WTC11 (cell line): ENCODE data around the gene CPNE5. TPM values are rescaled to one million over a fixed set of nuclear protein-coding genes. Genes with fewer than 3 reads are reported as not detected.

Source experiments
- ATAC-seq: fragments of 200-7000 bp; cut with Tn5 transposase; 2 replicates; pipeline ENCODE4 v1.10.0; 2021; ENCODE audit warnings: mild to moderate bottlenecking, moderate library complexity
- CTCF ChIA-PET: fragments of 300-600 bp; sonication (Branson Sonifier 250); formaldehyde crosslinking; loops from one replicate; lab custom pipeline; 2021; ENCODE audit warnings: antibody characterized with exemption; lab: Charles Lee
- POLR2A ChIA-PET: fragments of 350-600 bp; sonication (Branson Sonifier 250); formaldehyde crosslinking; loops from one replicate; lab custom pipeline; 2021; ENCODE audit warnings: antibody characterized with exemption; lab: Charles Lee
- DNase-seq: peaks from one replicate; pipeline ENCODE4 v3.0.0; 2021; ENCODE audit warnings: low spot score
- H3K27ac Mint-ChIP-seq: 2 replicates; pipeline ENCODE4 v1.8.0; 2021; ENCODE audit warnings: mixed read lengths
- H3K27me3 Mint-ChIP-seq: 2 replicates; pipeline ENCODE4 v1.8.0; 2021; ENCODE audit warnings: low read depth, mild to moderate bottlenecking, moderate library complexity, mixed read lengths
- H3K36me3 Mint-ChIP-seq: 2 replicates; pipeline ENCODE4 v1.8.0; 2021; ENCODE audit warnings: mixed read lengths
- H3K4me1 Mint-ChIP-seq: 2 replicates; pipeline ENCODE4 v1.8.0; 2022; ENCODE audit warnings: mixed read lengths
- H3K4me3 Mint-ChIP-seq: 2 replicates; pipeline ENCODE4 v1.8.0; 2021; ENCODE audit warnings: mild to moderate bottlenecking, moderate library complexity, mixed read lengths
- H3K9me3 Mint-ChIP-seq: 2 replicates; pipeline ENCODE4 v1.8.0; 2021; ENCODE audit warnings: mixed read lengths
- AR ChIP-seq: fragments of 250-450 bp; sonication (Bioruptor Pico); IDR thresholded peaks from 2 replicates; pipeline ENCODE4 v1.9.0; 2021; ENCODE audit warnings: mild to moderate bottlenecking
- ATF1 ChIP-seq: sonication (generic); formaldehyde crosslinking; IDR thresholded peaks from 2 replicates; pipeline ENCODE4 v1.8.1; 2023; ENCODE audit warnings: mild to moderate bottlenecking, moderate library complexity, missing genetic modification reagents
- ATF6 ChIP-seq: sonication (generic); formaldehyde crosslinking; IDR thresholded peaks from 2 replicates; pipeline ENCODE4 v1.8.1; 2023; ENCODE audit warnings: mild to moderate bottlenecking, missing genetic modification reagents
- CTCF ChIP-seq: fragments of 200-600 bp; IDR thresholded peaks from 2 replicates; pipeline ENCODE4 v1.8.0; 2022; ENCODE audit warnings: antibody characterized with exemption
- JUN ChIP-seq: sonication (generic); formaldehyde crosslinking; IDR thresholded peaks from 2 replicates; pipeline ENCODE4 v1.8.0; 2023; ENCODE audit warnings: mild to moderate bottlenecking, missing genetic modification reagents
- SMAD4 ChIP-seq: sonication (generic); formaldehyde crosslinking; IDR thresholded peaks from 2 replicates; pipeline ENCODE4 v1.8.0; 2022; ENCODE audit warnings: mild to moderate bottlenecking, missing genetic modification reagents
- TP53 ChIP-seq: sonication (generic); formaldehyde crosslinking; IDR thresholded peaks from 2 replicates; pipeline ENCODE4 v1.8.1; 2023; ENCODE audit warnings: mild to moderate bottlenecking, missing genetic modification reagents
- USF1 ChIP-seq: sonication (generic); formaldehyde crosslinking; IDR thresholded peaks from 2 replicates; pipeline ENCODE4 v1.8.0; 2022; ENCODE audit warnings: mild to moderate bottlenecking, missing genetic modification reagents
- USF2 ChIP-seq: sonication (generic); formaldehyde crosslinking; IDR thresholded peaks from 2 replicates; pipeline ENCODE4 v1.8.1; 2023; ENCODE audit warnings: mild to moderate bottlenecking, missing genetic modification reagents, moderate library complexity
- ZBTB43 ChIP-seq: sonication (generic); formaldehyde crosslinking; IDR thresholded peaks from 2 replicates; pipeline ENCODE4 v1.8.1; 2023; ENCODE audit warnings: mild to moderate bottlenecking, missing genetic modification reagents
- ZNF138 ChIP-seq: sonication (generic); formaldehyde crosslinking; conservative IDR thresholded peaks from 2 replicates; pipeline ENCODE4 v1.8.1; 2022; ENCODE audit warnings: mild to moderate bottlenecking, moderate library complexity, missing genetic modification reagents
- ZNF232 ChIP-seq: sonication (generic); formaldehyde crosslinking; IDR thresholded peaks from 2 replicates; pipeline ENCODE4 v1.8.0; 2022; ENCODE audit warnings: mild to moderate bottlenecking, missing genetic modification reagents
- ZNF263 ChIP-seq: sonication (generic); formaldehyde crosslinking; IDR thresholded peaks from 2 replicates; pipeline ENCODE4 v1.8.1; 2022; ENCODE audit warnings: low read depth, mild to moderate bottlenecking, moderate library complexity, missing genetic modification reagents
- ZNF423 ChIP-seq: fragments of 250-450 bp; sonication (Bioruptor Pico); IDR thresholded peaks from 2 replicates; pipeline ENCODE4 v2.1.2; 2022; ENCODE audit warnings: mild to moderate bottlenecking, moderate library complexity
- ZNF512 ChIP-seq: sonication (generic); formaldehyde crosslinking; IDR thresholded peaks from 2 replicates; pipeline ENCODE4 v1.8.1; 2022; ENCODE audit warnings: missing genetic modification reagents, borderline replicate concordance
- ZNF532 ChIP-seq: fragments of 250-450 bp; sonication (Bioruptor Pico); IDR thresholded peaks from 2 replicates; pipeline ENCODE4 v1.9.0; 2021; ENCODE audit warnings: mild to moderate bottlenecking, borderline replicate concordance
- total RNA-seq: library from RNA; stranded (reverse); gene quantifications from 3 replicates; pipeline ENCODE4 v1.2.3, GENCODE V29; 2021

CPNE5 gene
- total RNA-seq, 1 experiment from 2014 or later = 0.44 TPM

GRCh38 chr6:36727505-36728021, 111.7 kb downstream of the CPNE5 start (continued):
- TF ChIP-seq ZNF423 = no peak
- no peak for TF ChIP-seq ZNF232 (CRISPR knock-in tag)
- TF ChIP-seq USF2 (CRISPR knock-in tag) = no peak
- TF ChIP-seq AR (CRISPR knock-in tag) = no peak
- no peak for TF ChIP-seq TP53 (CRISPR knock-in tag)
- no peak for TF ChIP-seq JUN

GRCh38 chr6:36725581-36725980, 113.7 kb downstream of the CPNE5 start:
- ATAC-seq (no peak), DNase-seq (no peak)
- Mint-ChIP-seq H3K27me3 (peaks cover 2% of the 10 kb centered on the region; the same call in 1 of the 2 replicates), H3K9me3 (no peaks in the 10 kb centered on the region), H3K4me1 (peaks cover 2% of the 10 kb centered on the region; the same call in 1 of the 2 replicates), H3K36me3 (no peaks in the 10 kb centered on the region), H3K27ac (no peak overlapping the region), H3K4me3 (no peak overlapping the region)
- ChIA-PET CTCF (interaction anchor here (1.5 to 2.7 kb wide), 5 partner anchors 33 to 111 kb away, joined by 3 to 18 read pairs (median 13); no protein-coding TSS in a partner anchor), POLR2A (interaction anchor here (0.6 kb wide), 1 partner anchor 148 kb away, joined by 3 read pairs; no protein-coding TSS in a partner anchor)
- TF ChIP-seq TP53 (CRISPR knock-in tag) = no peak
- TF ChIP-seq ATF6 (CRISPR knock-in tag) = no peak
- no peak for TF ChIP-seq ZNF263
- TF ChIP-seq ZNF532 (CRISPR knock-in tag) = no peak
- no peak for TF ChIP-seq ZNF138 (CRISPR knock-in tag)
- TF ChIP-seq SMAD4 = no peak
- no peak for TF ChIP-seq ZBTB43 (CRISPR knock-in tag)
- TF ChIP-seq ZNF512 (CRISPR knock-in tag) = no peak
- no peak for TF ChIP-seq ATF1 (CRISPR knock-in tag)
- no peak for TF ChIP-seq USF1 (CRISPR knock-in tag)
- TF ChIP-seq CTCF = no peak
